T47D (cell line): ENCODE data around the gene PRXL2B.

Source experiments
- DNase-seq, 2 experiments: peaks; one replicate each; pipeline versions ENCODE4 v3.0.0 to v3.0.0-alpha.2; 2011 to 2012; ENCODE audit warnings: low read depth in 1 of 2, low spot score in 1 of 2
- JUND ChIP-seq: IDR thresholded peaks from 2 replicates; pipeline ENCODE4 v1.6.1; 2012; ENCODE audit warnings: low read depth
- in situ Hi-C: cut with HindIII; loops from 2 replicates; pipeline ENCODE4 v1.10.0; 2016; ENCODE audit warnings: low sequenced_read_pairs, low pct_unique_long_range_greater_than_20kb

Gene PRXL2B

GRCh38 chr1:2586154-2587070 lies at the start of gene PRXL2B:
PRXL2B (plus strand) TSS chr1:2586777; CDS start chr1:2586886, 109 bp downstream.
- in situ Hi-C loops: no loop called here
- no peak for TF ChIP-seq JUND
- DNase-seq: peak; percentile 95 to 98

GRCh38 chr1:2537784-2538115 lies 48.8 kb upstream of the PRXL2B start:
- DNase-seq: no peak
- in situ Hi-C loops: no loop called here
- TF ChIP-seq JUND: no peak

GRCh38 chr1:2538376-2538775 lies 48.2 kb upstream of the PRXL2B start:
- no peak for TF ChIP-seq JUND
- DNase-seq: no peak
- in situ Hi-C loops: no loop called here

- in situ Hi-C loops: no loop called here
- DNase-seq: no peak
- TF ChIP-seq JUND: no peak
Measured at GRCh38 chr1:2538872-2539271, 47.7 kb upstream of the PRXL2B start.

- no peak for TF ChIP-seq JUND
- no peak for DNase-seq
- in situ Hi-C loops: no loop called here
Measured at GRCh38 chr1:2539312-2539907, 47.2 kb upstream of the PRXL2B start.

- no peak for TF ChIP-seq JUND
- no peak for DNase-seq
- in situ Hi-C loops: no loop called here
Measured at GRCh38 chr1:2540816-2541492, 45.6 kb upstream of the PRXL2B start.

- DNase-seq: no peak
- TF ChIP-seq JUND: no peak
- in situ Hi-C loops: no loop called here
Measured at GRCh38 chr1:2541619-2542245, 44.8 kb upstream of the PRXL2B start.

- in situ Hi-C loops: no loop called here
Measured at GRCh38 chr1:2542246-2542915, 44.2 kb upstream of the PRXL2B start.

GRCh38 chr1:2543543-2544092 lies 43.0 kb upstream of the PRXL2B start:
- TF ChIP-seq JUND: no peak
- in situ Hi-C loops: no loop called here
- DNase-seq: no peak

More at GRCh38 chr1:2542246-2542915, 44.2 kb upstream of the PRXL2B start:
- DNase-seq: no peak
- no peak for TF ChIP-seq JUND

- in situ Hi-C loops: no loop called here
- no peak for DNase-seq
- TF ChIP-seq JUND: no peak
Measured at GRCh38 chr1:2544093-2544874, 42.3 kb upstream of the PRXL2B start.
